GM10266 (cell line): ENCODE data around the gene ZNRF3.

Experiments
- DNase-seq: peaks from one replicate; pipeline ENCODE4 v3.0.0; 2012; ENCODE audit errors: extremely low spot score
- TF ChIP-seq, protein P1 (sequence below): IDR thresholded peaks from 2 replicates; pipeline ENCODE4 v1.5.1; 2012; ENCODE audit warnings: mild to moderate bottlenecking, low read depth; ENCODE audit not compliant: control insufficient read depth, insufficient read depth; ENCODE audit errors: missing control alignments

Gene ZNRF3

DNA sequence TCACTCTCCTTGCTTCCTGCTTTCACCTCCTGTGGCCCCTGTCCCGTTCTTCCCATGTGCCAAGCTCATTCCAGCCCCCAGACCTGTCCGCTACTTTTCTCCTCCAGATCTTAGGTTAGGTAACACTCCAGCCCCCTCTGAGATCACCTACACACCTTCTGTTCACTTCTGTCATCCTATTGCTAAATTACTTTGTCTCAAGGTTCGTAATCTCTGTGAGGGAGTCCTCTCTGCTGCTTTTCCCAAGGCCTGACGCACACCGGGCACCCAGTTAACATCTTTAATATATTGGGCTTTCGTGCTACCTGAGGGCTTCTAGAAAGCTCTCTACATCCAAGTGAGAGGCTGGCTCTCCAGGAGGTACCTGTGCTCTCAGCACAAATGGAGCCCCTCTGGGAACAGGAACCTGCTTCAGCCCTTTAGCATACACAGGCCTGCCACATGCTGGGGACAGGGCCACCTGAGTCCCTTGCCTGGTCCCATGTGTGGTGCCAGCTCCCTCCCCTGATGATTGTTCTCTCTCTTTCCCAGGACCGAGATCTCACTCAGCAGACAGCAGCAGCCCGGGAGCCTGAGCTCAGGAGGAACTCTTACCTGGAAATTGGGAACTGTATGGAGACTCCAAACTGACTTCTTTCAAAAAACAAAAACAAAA lies 169.8 kb downstream of the ZNRF3 start:
- TF ChIP-seq, protein P1, sequence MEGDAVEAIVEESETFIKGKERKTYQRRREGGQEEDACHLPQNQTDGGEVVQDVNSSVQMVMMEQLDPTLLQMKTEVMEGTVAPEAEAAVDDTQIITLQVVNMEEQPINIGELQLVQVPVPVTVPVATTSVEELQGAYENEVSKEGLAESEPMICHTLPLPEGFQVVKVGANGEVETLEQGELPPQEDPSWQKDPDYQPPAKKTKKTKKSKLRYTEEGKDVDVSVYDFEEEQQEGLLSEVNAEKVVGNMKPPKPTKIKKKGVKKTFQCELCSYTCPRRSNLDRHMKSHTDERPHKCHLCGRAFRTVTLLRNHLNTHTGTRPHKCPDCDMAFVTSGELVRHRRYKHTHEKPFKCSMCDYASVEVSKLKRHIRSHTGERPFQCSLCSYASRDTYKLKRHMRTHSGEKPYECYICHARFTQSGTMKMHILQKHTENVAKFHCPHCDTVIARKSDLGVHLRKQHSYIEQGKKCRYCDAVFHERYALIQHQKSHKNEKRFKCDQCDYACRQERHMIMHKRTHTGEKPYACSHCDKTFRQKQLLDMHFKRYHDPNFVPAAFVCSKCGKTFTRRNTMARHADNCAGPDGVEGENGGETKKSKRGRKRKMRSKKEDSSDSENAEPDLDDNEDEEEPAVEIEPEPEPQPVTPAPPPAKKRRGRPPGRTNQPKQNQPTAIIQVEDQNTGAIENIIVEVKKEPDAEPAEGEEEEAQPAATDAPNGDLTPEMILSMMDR: no peak
- no peak for DNase-seq

DNA sequence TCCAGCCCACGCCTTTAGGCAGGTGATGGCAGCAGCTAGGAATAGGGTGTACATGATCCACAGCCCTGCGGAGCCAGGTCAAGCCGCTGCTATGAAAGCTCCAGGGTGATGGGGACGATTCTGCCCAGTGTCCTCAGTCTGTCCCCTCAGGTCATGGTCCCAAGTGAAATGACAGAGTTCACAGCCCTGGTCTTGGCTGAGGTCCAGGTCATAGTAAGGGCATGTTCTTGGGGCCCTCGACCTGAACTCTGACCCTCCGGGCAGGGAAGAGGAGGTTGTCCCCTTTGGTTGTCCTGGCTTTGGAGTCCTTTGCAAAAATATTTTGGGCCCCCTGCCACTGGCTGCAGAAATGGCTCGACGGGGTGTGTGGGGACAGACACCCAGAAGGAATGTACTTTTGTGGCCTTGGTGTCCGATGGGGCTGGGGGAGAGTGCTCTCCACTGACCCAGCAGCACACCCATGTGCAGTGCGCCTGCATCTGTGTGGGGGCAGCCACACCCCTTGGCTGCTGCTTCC lies 170.9 kb downstream of the ZNRF3 start:
- TF ChIP-seq, protein P1: no peak

DNA sequence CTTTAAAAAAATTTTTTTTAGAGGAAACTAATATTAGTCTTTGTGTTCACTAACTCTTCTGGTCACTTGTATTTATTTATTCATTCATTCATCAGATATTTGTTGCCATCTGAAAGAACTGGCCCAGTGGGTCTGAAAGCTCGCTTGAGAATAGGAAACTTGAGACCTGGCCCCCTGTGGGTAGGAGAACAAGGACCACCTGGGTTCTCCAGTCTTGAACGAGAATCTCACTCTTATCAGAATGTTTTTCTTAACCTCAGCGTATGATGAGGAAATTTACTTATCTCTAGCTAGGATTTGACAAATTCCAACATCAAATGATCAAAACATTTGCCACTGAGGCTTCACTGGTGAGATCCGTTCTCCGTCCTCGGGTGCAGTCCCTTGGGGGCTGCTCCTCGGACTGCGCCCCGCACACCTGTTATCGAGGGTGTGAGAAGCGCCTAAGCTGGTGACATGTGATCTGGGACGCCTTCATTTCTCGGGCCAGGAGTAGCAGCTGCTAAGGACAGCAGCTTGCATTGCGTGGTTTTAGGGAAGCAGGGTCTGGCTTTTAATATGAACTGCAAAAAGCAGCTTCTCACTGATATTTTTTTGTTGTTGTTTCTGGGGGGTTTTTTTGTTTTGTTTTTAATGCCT lies 171.9 kb downstream of the ZNRF3 start:
- TF ChIP-seq, protein P1: no peak
- no peak for DNase-seq

More for the DNA sequence above, 170.9 kb downstream of the ZNRF3 start:
- no peak for DNase-seq

DNA sequence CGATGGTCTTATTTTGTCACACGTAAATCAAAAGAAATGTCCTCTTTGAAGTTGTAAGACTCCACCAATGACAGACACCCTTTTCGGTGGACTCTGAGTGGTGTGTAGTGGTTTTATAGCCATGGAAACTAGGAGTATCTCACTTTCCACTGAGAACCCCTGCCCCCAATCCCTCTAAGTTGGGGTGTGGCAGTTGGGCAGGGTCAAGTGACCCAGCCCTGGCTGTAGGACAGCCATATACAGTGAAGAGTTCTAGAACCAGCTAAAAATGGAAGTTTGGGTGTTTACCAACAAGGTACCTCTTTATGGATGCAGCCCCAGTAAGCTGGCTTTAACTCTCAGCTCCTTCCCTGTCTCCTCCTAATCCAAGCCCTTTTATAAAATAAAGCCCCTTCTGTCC lies 173.1 kb downstream of the ZNRF3 start:
- DNase-seq: no peak
- TF ChIP-seq, protein P1: no peak

DNA sequence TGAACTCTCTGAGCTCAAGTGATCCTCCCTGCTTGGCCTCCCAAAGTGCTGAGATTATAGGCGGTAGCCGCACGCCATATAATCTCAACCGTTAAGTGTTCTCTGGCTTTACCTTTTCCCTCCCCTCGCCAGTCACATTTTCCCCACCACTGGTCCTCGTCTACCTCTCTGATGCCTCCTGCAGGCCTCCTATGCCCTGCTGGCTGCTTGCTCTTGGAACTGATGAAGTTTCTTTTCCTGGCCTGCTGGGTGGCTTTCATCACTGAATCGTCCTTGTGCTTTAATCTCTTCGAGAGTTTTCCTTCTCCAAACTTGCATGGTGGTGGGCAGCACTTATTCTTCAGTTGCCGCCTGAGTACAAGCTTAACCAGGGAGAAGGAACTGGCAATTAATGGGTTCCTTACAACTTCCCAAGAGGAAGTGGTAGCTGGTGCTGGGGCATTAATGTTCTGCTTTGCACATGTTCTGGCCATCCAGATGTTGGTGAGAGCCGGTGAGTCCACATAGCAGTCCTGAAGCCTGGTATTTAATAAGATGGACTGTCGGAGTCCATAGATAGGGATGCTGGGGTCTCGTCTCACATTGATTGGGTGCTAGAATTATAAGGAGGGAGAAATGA lies 177.0 kb downstream of the ZNRF3 start:
- DNase-seq: no peak
- TF ChIP-seq, protein P1: no peak

DNA sequence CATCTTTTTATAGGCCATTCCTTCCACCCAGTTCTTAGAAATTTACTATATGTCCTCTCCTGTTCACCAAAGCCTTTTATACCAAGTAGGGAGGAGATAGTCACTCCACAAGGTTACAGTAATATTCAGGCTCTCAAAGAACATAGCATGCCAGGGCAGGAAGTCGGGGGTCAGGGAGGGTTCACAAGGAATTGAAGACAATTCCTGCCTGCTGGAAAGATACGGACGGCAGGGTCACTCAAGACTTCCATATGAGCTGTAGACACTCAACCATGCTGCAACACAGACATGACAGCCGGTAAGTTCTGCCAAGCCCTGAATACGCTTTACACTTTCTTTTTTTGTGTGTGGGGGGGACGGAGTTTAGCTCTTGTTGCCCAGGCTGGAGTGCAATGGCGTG lies 177.6 kb downstream of the ZNRF3 start:
- TF ChIP-seq, protein P1: no peak
- no peak for DNase-seq

DNA sequence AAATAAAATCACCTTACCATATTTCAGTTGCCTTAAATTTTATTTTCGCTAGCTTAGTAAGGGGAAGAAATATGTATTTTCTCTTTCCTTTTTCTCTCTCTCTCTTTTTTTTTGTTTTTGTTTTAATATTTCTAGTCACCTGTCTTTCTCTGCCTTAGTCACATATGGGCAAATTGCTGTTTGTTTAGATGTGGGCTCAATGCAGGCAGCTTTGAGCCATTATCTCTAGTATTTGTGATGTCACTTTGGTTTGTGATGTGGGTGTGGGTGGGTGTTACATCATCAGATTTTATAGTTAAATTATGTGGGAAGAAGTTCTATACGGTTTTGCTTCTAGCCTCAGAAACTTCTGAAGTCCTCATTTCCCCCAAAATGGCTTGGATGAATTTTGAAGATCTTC lies 178.4 kb downstream of the ZNRF3 start, which contains the start of gene C22orf31:
Gene C22orf31 (minus strand): TSS at position 59 of the 400 bp plus-strand sequence. CDS start 39 bp downstream, at position 20.
- TF ChIP-seq, protein P1: no peak

More for the DNA sequence above, 178.4 kb downstream of the ZNRF3 start, which contains the start of gene C22orf31:
- DNase-seq: no peak
